ENCODE measurements around the gene ANGPTL3.

Gene ANGPTL3

GRCh38 chr1:62628506-62628905 is 31.2 kb downstream of the ANGPTL3 start:
- DNase-seq (ENCODE audit: low spot score) = no peak

GRCh38 chr1:62637392-62638105 is 40.2 kb downstream of the ANGPTL3 start:
- no peak for DNase-seq (ENCODE audit: low spot score)

GRCh38 chr1:62643283-62643682 is 46.0 kb downstream of the ANGPTL3 start:
- DNase-seq (ENCODE audit: low spot score) = no peak

- DNase-seq (ENCODE audit: low spot score) = no peak
Measured at GRCh38 chr1:62652387-62652786, 55.1 kb downstream of the ANGPTL3 start.

GRCh38 chr1:62654744-62655143 is 57.4 kb downstream of the ANGPTL3 start:
- no peak for DNase-seq (ENCODE audit: low spot score)
